LoVo (cell line): ENCODE measurements around the gene MISP3.

ENCODE experiments used
- DNase-seq: peaks from one replicate; pipeline ENCODE4 v3.0.0-alpha.2; 2016; ENCODE audit warnings: low spot score

MISP3 gene

DNA sequence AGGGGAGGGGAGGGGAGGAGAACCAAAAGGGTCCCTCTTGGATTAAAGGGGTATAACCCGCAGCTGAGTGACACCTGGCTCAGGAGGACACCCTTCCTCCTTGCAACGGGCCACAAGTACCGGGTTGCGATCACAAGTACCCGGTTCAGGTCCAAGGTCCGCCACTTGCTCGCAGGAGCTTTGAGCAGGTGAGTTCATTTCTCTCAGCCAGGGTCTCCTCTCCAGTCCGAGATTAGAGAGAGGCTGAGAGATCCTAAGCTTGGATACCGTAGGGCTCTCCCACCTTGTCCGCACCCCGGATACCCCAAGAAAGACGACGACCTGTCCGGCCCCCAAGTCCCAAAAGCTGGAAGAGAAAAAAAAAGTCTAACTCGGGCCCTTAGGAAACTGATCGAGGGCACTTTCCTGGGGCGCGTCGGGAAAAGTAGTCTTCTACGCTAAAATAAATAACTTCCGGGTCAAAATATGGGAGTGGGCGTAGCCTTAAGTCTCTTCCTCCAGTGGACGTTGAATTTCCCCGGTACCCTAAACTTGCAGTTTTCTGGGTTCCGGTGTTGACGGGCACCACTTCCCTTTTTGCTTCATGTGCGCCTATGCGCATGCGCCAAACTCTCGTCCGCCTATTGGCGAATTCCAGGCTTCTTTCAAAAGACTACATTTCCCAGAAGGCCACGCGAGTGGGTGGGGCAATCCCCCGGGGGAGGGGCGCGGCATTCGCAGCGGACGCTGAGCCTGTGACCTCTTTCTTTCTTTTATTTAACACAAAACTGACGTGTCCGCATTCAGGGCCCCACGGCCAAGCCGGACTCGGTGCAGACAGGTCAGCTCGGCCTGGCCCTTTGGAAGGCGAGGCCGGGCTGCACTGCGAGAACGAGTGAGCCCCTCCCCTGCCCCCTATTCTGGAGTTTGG lies 8.6 kb downstream of the MISP3 start:
- DNase-seq: peak; percentile 99

DNA sequence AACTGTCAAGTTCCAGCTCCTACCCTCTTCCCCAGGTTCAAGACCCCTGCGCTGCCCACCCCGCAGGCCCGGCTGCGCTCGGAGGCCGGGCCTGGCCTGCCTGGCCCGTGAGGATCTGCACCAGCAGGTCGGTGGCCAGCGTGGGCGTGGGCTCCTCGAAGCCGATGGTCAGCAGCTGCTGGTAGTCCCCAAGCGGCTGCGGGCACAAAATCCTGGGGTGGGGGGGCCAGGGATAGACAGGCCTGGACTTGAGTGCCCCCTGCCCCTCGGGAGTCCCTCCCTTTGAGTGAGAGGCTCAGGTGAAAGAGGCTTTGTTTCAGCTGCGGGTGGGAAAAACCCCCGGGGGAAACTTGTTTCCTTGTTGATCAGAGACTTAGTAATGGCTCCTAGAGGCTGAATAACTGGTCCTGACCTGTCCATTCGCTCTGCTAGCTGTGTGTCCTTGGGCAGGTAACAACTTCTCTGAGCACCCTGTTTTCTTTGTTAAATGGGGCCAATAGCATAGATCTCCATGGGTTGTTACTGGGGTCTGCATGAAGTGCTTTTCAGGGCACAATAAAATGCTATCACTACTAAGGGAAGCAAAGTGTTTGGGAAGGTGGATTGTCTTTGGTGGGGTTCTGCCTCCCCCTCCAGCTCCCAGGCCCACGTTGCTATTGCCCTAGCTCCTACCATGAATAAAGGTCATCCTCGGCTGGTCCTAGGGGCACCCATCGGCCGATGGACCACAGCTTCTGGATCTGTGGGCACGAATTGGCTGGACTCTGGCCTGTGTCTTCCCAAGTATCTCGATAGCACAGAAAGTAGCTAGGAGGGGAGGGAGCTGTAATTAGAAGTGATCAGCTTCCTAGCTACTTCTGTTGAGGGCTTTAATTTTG lies 9.4 kb downstream of the MISP3 start:
- DNase-seq: no peak

DNA sequence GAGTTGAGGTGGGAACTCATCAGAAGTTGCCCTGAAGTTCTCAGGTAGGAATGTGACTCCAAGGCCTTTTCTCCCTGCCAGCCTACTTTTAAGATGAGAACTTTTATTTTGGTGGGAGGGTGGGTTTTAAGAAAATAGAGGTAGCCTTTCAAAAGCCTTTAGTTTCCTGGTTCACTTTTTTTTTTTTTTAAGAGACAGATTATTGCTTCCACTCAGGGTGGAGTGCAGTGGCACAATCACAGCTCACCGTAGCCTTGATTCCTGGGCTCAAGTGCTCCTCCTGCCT lies 10.0 kb downstream of the MISP3 start:
- no peak for DNase-seq

DNA sequence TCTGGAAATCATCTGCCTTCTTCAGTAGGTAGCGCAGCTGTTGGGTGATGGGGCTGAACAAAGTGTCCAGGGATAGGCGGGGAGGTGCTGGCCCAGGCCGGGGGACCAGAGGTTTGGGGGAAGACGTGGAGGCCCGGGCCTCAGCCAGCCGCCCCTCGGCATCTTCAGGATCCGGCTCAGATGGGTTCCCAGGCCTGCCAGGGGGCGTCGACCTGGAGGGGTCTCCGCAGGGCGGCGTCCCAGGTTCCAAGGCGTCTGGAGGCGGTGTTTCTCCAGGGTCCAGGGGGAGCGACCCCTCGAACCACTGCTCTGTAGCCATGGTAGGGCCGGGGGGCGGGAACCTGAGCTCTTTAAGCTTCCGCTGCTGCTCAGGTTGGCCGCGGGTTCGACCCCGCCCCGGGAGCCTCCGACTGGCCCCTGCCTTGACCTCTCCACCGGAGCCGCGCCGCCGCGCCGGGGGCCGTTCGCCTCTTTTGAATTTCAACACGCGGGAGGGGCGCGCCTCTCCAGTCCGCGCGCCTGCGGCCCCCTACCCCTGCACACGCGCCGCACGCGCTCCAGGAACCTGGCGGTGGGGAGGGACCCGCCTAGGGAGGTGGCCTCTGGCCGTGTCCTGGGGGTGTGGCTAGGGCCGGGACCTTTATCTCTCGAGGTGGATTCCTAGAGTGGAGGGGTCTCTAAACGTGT lies 12.9 kb downstream of the MISP3 start, which contains the start of gene C19orf67:
C19orf67 (minus strand) TSS at position 475 of the 687 bp plus-strand sequence; CDS start at position 319, 156 bp downstream.
- no peak for DNase-seq

DNA sequence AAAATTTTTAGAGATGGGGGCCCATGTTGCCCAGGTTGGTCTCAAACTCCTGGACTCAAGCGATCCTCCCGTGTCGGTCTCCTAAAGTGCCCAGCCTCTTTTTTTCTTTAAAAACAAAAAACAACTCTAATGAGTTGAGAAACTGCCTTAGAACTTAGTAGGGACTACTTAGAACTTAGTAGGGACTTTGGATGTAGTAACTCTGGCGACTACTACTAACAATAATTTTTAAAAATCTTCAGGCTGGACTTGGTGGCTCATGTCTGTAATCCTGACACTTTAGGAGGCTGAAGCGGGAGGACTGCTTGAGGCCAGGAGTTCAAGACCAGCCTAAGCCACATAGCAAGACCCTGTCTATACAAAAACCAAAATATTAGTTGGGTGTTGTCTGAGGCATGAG lies 13.5 kb downstream of the MISP3 start:
- no peak for DNase-seq

DNA sequence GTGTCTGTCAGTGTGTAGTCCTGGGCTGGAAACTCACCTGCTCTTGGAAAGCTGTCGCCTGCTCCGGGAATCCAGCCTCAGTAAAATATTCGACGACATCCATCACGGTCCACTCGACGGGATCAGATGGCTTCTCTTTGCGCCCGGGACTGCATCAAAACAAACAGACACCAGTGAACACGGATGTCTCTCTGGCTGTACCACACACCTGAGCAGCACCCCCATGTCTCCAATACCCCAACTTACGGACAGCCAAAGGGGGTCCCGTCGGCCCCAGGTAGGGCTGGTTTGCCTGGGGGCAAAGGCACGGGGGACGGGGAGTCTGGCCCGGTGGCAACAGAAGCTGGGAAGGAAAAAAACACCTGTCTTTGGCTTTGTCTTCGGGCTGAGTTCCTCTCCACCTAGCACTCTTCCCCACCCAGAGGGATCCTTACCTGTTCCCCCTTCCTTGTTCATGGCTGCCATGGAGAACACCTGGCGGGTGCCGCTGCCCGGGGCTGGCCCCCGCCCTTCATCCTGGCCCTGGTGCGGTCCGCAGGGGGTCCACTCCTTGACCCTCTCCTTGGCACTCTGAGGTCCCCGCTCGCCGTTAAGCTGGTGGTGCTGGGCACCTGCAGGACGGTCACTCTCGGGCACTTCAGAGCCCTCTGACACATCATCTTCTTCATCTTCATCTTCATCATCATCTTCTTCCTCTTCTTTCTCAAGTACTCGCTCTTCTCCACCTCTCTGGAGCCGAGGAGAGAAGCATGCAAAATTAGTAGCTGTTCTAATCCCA lies 16.2 kb downstream of the MISP3 start:
- no peak for DNase-seq

DNA sequence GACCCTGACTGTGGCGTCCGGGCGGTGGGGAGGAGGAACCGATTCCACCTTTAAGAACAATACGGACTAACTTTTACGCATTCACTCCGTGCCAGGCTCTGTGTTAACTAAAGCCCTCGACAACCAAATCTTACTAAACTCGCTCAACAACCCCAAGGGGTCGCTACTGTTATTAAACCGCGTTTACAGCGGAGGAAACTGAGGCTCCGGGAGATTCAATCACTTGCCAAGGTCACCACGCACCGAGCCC lies 16.8 kb downstream of the MISP3 start:
- peak; percentile 16 for DNase-seq

DNA sequence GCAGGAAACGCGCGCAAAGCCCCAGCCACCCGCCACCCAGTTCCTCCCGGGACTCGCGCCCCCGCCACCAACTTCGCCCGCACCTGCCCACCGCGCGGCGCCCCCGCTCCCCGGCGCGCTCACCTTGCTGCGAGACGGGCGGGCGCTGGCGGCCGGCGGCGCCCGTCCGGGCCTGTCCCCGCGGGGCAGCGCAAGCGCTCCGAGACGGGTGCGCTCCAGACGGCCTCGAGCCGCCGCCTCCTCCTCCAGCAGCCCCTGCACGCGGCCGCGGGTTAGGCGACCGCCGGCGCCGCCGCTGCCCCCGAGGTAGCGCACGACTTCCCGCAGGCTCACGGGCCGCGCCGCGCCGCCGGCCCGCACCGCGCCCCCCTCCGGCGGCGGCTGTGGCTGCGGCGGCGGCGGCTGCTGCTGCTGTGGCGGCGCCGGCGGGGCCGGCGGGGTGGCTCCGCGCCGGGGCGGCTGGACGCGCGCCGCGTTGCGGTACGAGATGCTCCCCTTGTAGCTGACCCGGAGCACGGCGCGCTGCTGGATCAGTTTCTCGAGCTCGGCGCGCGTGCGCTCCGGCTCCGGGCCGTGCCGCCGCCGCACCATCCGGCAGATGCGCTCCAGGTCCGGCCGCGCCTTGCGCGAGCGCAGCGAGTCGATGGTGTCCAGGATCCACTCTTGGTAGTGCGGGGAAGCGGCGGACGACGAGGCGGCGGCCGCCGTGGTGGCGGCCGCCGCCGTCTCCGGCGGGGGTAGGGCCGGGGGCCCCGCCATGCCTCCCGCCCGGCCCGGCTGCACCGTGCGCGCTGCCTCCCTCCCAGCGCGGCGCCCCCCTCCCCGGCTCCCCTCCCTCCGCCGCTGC lies 17.3 kb downstream of the MISP3 start:
- peak; percentile 51 for DNase-seq

DNA sequence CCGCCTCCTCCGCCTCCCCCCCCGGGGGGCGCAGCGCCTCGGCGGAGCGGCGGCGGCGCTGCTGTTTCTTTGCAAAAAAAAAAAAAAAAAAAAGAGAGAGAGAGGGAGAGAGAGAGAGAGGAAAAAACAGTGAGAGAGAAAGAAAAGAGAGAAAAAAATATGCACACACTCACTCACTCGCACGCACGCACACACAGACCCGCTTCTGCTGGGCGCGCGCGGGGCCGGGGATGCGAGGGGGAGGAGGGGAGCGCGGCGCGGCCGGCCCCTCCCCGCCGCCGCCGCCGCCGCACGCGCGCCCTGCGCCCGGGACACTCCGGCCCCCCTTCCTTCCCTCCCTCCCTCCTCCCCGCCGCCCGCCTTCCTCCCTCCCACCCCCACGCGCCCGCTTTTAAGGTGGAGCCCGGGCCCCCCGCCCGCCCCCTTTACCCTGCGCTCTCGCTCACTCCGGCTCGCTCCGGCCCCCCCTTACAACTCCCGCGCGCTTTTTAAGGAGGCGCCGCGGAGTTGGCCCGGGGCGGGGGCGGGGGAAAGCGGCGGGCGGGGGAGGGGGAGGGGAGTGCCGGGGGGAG lies 18.0 kb downstream of the MISP3 start, which contains the start of gene SAMD1:
SAMD1 (minus strand) TSS at position 243 of the 572 bp plus-strand sequence.
- peak; percentile 81 for DNase-seq

DNA sequence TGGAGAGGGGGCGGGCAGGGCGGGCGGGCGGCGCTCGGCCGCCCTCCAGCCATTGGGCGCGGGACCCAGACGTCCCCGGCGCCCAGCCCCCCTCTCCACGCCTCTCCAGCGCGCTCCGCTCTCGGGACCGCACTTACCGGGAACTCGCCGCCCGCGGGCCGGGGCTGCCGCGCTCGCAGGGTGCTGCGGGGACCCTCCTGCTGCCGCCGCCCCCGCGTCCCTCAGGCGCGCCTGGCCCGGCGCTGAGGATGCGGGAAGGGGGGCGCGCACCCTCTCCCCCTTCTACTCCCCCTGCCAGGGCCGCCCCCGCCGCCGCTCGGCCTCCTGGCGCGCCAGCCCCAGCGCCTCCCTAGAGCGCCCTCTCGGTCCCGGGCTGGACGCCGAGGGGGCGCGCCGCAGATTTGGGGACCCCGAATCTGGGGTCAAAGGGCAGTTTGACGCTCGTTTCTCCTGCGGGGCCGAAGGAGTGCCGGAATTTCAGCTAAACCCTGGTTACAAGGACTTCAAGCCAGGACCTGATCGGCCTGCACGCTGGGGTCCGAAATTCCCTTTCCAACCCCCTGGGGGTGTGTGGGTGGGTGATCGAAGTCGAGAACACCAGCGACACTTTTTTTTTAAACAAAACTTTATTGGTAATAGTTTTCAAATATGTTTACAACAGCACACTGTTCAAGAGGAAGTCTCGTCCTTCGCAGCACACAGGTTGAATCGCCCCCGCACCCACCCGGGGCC lies 18.7 kb downstream of the MISP3 start:
- peak; percentile 74 for DNase-seq

DNA sequence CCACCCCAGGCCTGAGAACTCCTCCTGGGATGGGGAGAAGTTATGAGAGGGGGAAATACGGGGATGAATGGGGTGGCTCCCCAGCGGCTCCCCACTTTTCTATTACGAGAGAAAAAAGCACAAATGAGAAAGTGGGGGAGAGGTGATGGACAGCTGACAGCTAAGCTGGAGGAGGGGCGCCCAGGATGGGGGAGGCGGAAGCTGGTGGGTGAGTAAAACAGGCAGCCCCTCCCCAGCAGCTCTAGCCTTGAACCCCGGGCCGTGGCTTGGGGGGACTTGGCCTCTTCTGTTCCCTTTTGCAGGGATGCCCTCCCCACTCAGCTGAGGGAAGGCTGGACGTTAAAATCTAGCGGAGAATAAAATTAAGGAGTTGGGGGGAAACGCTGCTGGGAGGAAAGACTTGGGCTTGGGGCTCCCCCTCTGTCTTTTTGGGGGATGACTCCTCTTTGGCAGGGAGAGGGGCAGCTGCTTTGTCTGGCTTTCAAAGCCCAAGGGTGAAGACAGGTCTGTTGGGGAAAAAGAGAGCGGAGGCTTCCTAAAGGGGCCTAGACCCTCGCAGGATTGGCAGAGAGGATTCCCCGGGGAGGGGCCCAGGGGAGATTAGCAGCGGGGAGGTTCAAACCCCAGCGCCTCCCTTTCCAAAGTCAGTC lies 19.4 kb downstream of the MISP3 start:
- DNase-seq: no peak

DNA sequence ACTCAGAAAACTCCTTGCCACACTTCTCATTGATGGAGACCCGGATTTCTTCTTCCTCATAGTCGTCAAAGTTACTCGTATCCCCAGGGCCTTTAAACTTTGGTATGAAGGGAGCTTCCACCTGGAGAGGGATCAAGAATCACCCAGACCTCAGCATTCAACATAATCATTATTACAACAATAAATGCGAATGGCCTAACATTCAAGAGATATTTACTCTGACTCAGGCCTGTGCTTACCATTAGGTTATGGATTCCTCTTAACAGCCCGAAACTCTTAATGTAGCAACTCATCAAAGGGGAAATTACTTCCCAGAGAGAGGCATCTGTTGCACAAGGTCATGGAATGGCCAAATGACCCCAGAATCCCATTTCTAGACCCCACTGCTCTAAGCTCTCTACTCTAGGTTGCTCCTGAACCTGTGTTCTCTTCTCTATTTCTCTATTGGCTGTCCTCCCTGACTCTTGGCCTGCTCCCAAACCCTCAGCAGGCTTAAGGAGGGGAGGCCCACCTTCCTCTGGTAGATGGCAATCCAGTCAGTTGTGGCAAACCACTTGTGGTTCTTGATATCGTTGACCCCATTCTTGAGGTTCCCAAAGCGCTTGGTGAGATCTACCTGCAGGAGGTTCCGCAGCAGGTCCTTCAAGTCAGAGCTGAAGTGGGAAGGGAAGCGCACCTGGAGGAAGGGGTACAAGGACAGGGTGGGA lies 20.7 kb downstream of the MISP3 start:
- DNase-seq: no peak

DNA sequence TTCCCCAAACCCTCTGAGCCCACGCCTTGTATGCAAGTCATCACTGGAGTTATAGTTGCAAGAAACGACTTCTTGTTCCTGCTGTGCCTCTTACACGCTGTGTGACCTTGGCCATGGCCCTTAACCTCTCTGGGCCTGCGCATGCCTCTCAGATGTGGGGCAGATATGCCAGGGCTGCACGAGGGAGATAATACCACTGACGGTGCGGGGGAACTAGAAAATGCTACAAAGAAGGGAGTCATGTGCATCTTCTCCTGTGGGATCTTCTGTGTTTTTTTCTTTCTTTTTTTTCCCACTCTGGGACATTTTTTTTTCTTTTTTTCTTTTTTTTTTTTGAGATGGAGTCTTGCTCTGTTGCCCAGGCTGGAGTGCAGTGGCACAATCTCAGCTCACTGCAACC lies 22.3 kb downstream of the MISP3 start:
- DNase-seq: no peak

DNA sequence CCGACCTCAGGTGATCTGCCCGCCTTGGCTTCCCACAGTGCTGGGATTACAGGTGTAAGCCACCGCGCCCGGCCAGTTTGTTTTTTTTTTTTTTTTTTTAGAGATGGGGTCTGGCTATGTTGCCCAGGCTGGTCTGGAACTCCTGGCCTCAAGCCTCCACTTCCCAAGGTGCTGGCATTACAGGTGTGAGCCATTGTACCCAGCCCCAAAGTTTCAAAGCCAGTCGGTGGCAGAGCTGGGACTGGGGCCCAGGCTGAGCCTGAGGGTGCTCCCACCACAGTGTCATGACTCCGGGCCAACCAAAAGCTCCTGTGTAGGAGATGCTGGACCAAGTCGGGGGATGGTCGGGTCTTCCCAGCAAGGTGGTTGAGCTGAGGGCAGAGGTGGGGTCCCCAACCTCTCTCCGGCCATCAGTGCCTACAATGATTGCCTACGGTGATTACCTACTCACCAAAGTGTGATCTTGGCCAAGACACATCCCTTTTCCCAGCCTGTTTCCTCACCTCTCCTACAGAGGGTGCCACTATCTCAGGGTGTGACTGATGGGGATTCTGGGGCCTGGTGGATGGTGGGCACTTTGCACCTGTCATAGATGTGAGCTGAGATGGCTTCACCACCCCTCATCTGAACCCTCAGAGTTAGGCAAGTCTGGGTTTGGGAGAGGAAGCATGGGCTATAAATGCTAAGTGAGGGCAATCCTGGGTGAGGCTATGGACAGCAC lies 23.8 kb downstream of the MISP3 start:
- DNase-seq: no peak

DNA sequence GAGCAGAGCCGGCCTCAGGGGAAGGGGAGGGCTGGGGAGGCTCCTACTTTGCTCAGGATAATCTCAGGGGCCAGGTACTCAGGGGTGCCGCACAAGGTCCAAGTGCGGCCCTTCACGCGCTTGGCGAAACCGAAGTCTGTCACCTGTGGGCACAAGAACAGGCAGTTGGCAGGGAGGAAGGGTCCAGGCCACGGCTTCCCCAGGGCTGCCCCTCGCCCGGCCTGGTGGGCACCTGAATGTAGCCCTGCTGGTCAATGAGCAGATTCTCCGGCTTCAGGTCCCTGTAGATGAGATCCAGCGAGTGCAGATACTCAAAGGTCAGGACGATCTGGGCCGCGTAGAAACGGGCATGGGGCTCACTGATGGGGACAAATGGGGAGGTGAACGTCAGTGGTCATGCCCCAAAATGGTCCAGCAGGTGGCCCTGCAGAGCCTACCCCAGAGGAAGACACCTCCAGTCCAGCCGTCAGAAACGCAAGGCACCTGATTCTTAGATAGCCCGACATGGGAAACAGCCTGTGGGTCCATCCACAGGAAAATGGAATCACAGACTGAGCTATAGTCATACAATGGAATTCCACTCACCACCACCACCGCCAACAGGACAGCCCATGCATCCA lies 25.1 kb downstream of the MISP3 start:
- DNase-seq: no peak

DNA sequence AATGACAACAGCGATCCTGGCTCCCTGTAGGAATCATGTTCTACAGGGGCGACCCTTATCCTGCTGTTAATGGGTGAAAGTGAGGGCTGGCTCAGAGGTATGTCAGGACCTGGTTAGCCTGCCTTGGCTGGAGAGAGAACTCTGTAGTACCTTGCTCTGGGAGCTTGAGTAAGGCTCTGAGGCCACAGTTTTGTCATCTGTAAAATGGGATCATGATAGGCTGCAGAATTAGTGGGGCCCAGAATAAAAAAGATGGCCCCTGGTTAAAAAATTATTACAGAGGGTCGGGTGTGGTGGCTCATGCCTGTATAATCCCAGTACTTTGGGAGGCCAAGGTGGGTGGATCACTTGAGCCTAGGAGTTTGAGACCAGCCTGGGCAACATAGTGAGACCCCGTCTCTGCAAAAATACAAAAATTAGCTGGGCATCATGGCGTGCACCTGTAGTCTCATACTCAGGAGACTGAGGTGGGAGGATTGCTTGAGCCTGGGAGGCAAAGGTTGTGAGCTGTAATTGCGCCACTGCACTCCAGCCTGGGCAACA lies 28.5 kb downstream of the MISP3 start:
- no peak for DNase-seq

DNA sequence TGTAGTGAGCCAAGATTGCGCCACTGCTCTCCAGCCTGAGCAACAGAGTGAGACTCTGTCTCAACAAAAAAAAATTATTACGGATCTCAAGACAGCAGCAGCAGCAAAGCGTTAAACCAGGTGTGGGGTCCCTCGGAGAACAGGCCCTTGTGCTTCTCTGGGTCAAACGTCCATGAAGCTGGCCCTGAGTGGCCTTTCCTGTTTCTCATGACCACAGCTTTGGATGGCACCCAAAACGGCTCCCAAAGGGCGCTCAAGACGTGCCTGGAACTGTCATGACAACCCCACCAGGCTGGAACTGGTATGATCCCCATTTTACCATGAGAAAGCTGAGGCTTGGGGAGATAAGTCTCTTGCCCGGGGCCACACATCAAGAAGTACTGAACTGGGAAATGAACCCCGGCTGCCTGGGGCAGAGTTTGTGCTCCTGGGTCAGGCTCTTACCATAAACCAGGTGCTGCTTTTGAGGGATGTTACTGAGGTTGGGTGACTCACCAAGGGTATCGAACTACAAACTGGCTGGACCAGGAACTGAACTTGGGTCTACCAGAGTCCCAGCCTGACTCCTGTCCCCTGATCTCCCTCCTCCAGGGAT lies 29.6 kb downstream of the MISP3 start:
- no peak for DNase-seq
